Activated CD8-positive, alpha-beta memory T cell treated with anti-CD3 and anti-CD28 coated beads, Interleukin-2, amount 50 U/mL, for 1 hour (primary cell): ENCODE data around the gene PODXL2.
"Not testable (repeated sequence)": the region's sequence is repeated elsewhere in the genome, so short reads cannot be mapped to it uniquely, and the experiment has no call there.

ENCODE experiments used
- DNase-seq: peaks from one replicate; pipeline ENCODE4 v3.0.0-alpha.2; 2020; ENCODE audit errors: extremely low read depth

PODXL2 gene

GRCh38 chr3:127690823-127691452 lies 62.0 kb downstream of the PODXL2 start:
- no peak for DNase-seq

- DNase-seq, result no peak
These were observed 62.5 kb downstream of the PODXL2 start for GRCh38 chr3:127691489-127691888.

GRCh38 chr3:127691974-127692373 lies 63.0 kb downstream of the PODXL2 start:
- DNase-seq, result no peak

GRCh38 chr3:127692501-127693335 lies 63.7 kb downstream of the PODXL2 start:
- DNase-seq, result no peak

GRCh38 chr3:127693336-127693843 lies 64.4 kb downstream of the PODXL2 start:
- DNase-seq, result no peak

- DNase-seq, result no peak
These were observed 65.7 kb downstream of the PODXL2 start for GRCh38 chr3:127694467-127695215.

- no peak for DNase-seq
These were observed 68.7 kb downstream of the PODXL2 start for GRCh38 chr3:127697551-127698240.

GRCh38 chr3:127698286-127698685 lies 69.3 kb downstream of the PODXL2 start:
- no peak for DNase-seq

GRCh38 chr3:127698691-127699415 lies 69.9 kb downstream of the PODXL2 start:
- no peak for DNase-seq

GRCh38 chr3:127699416-127700300 lies 70.7 kb downstream of the PODXL2 start:
- no peak for DNase-seq

- no peak for DNase-seq
These were observed 71.4 kb downstream of the PODXL2 start for GRCh38 chr3:127700406-127700805.

GRCh38 chr3:127701280-127701911 lies 72.4 kb downstream of the PODXL2 start:
- no peak for DNase-seq

- no peak for DNase-seq
These were observed 73.2 kb downstream of the PODXL2 start for GRCh38 chr3:127702151-127702578.

- DNase-seq, result not testable (repeated sequence)
These were observed 75.9 kb downstream of the PODXL2 start for GRCh38 chr3:127704840-127705239.

GRCh38 chr3:127706312-127706711 lies 77.3 kb downstream of the PODXL2 start:
- no peak for DNase-seq

GRCh38 chr3:127706785-127707351 lies 77.9 kb downstream of the PODXL2 start:
- no peak for DNase-seq

GRCh38 chr3:127707851-127708411 lies 78.9 kb downstream of the PODXL2 start:
- no peak for DNase-seq

GRCh38 chr3:127708837-127709236 lies 79.9 kb downstream of the PODXL2 start:
- no peak for DNase-seq
